ENCODE measurements around the gene ANXA7. TPM values are rescaled to one million over a fixed set of nuclear protein-coding genes. Genes with fewer than 3 reads are reported as not detected.

ANXA7 gene
- total RNA-seq, 2 experiments from 2014 or later = 77.7 to 79.6 TPM

Other genes with a start within 250 kb of the ANXA7 start
- 10 to 100 TPM; 50.5 to 57.7 TPM for gene ECD, start 246.1 kb downstream of the ANXA7 start, total RNA-seq
- 1 to 10 TPM; 7.0 to 7.7 TPM for gene FAM149B1, start 245.9 kb downstream of the ANXA7 start, total RNA-seq
- gene DNAJC9, start 166.8 kb downstream of the ANXA7 start, total RNA-seq = 10 to 100 TPM; 15.4 to 15.8 TPM
- 10 to 100 TPM; 28.3 to 31.9 TPM for gene MRPS16, start 161.4 kb downstream of the ANXA7 start, total RNA-seq
- 1 to 10 TPM; 2.6 TPM for gene CFAP70, start 55.2 kb downstream of the ANXA7 start, total RNA-seq
- gene MSS51, start 19.5 kb upstream of the ANXA7 start, total RNA-seq = 1 to 10 TPM; 1.1 TPM
- 10 to 100 TPM; 20.2 to 20.3 TPM for gene PPP3CB, start 82.0 kb upstream of the ANXA7 start, total RNA-seq
- gene USP54, start 177.3 kb upstream of the ANXA7 start, total RNA-seq = 1 to 10 TPM; 2.7 to 3.2 TPM
- not detected for gene MYOZ1, start 227.4 kb upstream of the ANXA7 start, total RNA-seq
- not detected for gene SYNPO2L, start 242.0 kb upstream of the ANXA7 start, total RNA-seq